Transverse colon (tissue), 4 donors: ENCODE results near the gene MAPK1.

Experiments
- CTCF ChIP-seq, 5 experiments: fragments of 200-600 bp in 3 of 5; fragments of 450-650 bp in 2 of 5; sonication (generic) in 3 of 5; IDR thresholded peaks; 1 replicate in 2 of 5; 2 replicates in 3 of 5; pipeline ENCODE4 v1.5.1; 2016 to 2017; ENCODE audit warnings: antibody characterized with exemption in 5 of 5, inconsistent platforms in 3 of 5, mild to moderate bottlenecking in 2 of 5, moderate library complexity in 1 of 5
- EP300 ChIP-seq: sonication (generic); formaldehyde crosslinking; IDR thresholded peaks from one replicate; pipeline ENCODE4 v1.6.1; 2017; ENCODE audit warnings: antibody characterized with exemption, low read depth
- POLR2A ChIP-seq: fragments of 450-650 bp; IDR thresholded peaks from one replicate; pipeline ENCODE4 v1.6.1; 2016; ENCODE audit warnings: antibody characterized with exemption, mild to moderate bottlenecking, moderate library complexity
- POLR2AphosphoS5 ChIP-seq, 3 donors: sonication (generic); formaldehyde crosslinking; IDR thresholded peaks; one replicate each; pipeline ENCODE4 v1.6.1; 2016; ENCODE audit warnings: antibody characterized with exemption in 3 of 3

- no peak for TF ChIP-seq POLR2AphosphoS5 (IDR thresholded peaks at IDR 0.05)
- no peak for TF ChIP-seq POLR2A
- no peak for TF ChIP-seq CTCF (IDR thresholded peaks at IDR 0.05)
- TF ChIP-seq EP300, result no peak
Measured at GRCh38 chr22:21790359-21790758, 77.1 kb downstream of the MAPK1 start.
